Measurements from ENCODE around the gene SLC16A5.

- TF ChIP-seq CTCF (conservative IDR thresholded peaks at IDR 0.05; ENCODE audit: low read length) (no peak), EZH2phosphoT487 (IDR thresholded peaks at IDR 0.05; ENCODE audit: borderline replicate concordance, low read depth, low read length) (no peak)
Observed at GRCh38 chr17:75044716-75045115, 43.0 kb upstream of the SLC16A5 start.

Data from OCI-LY7 (cell line).